K562 (cell line): ENCODE data around the gene CUL1.

Experiments used
- CREBBP ChIP-seq: IDR thresholded peaks from one replicate; pipeline ENCODE4 v1.6.1; 2012; ENCODE audit warnings: low read depth, mild to moderate bottlenecking, control low read depth, inconsistent platforms, low read length
- EZH2 ChIP-seq: IDR thresholded peaks from 2 replicates; pipeline ENCODE4 v1.6.1; 2012; ENCODE audit warnings: low read depth, mild to moderate bottlenecking, inconsistent platforms, low read length, borderline replicate concordance
- MBD2 ChIP-seq: sonication (generic); IDR thresholded peaks from 2 replicates; pipeline ENCODE4 v1.6.1; 2016; ENCODE audit warnings: low read depth, borderline replicate concordance
- POLR2B ChIP-seq: fragments of 450-650 bp; IDR thresholded peaks from 2 replicates; pipeline ENCODE4 v1.6.1; 2018; ENCODE audit warnings: low read depth; ENCODE audit not compliant: partially characterized antibody
- SP1 ChIP-seq: sonication (generic); formaldehyde crosslinking; IDR thresholded peaks from 2 replicates; pipeline ENCODE4 v1.8.1; 2022; ENCODE audit warnings: mild to moderate bottlenecking, missing genetic modification reagents
- SPI1 ChIP-seq: IDR thresholded peaks from 2 replicates; pipeline ENCODE4 v1.6.1; 2011; ENCODE audit warnings: low read depth, low read length, control low read depth, borderline replicate concordance
- TCF7L2 ChIP-seq: fragments of 150-350 bp; IDR thresholded peaks from 2 replicates; pipeline ENCODE4 v1.6.1; 2016; ENCODE audit warnings: low read depth, mild to moderate bottlenecking, low read length, moderate library complexity
- ZFP1 ChIP-seq: fragments of 450-650 bp; formaldehyde crosslinking; IDR thresholded peaks from 2 replicates; pipeline ENCODE4 v1.4.0; 2020; ENCODE audit warnings: mild to moderate bottlenecking, mixed read lengths
- TF ChIP-seq, protein P1 (sequence below): sonication (generic); formaldehyde crosslinking; IDR thresholded peaks from 2 replicates; pipeline ENCODE4 v1.8.0; 2022; ENCODE audit warnings: missing genetic modification reagents, mild to moderate bottlenecking, borderline replicate concordance
- TF ChIP-seq, protein P2 (sequence below), 3 experiments: IDR thresholded peaks in 2 of 3; conservative IDR thresholded peaks in 1 of 3; 2 replicates each; pipeline ENCODE4 v1.5.1; 2011 to 2012; ENCODE audit warnings: low read length in 3 of 3, mild to moderate bottlenecking in 3 of 3, control low read depth in 2 of 3, improper control_type of control experiment in 1 of 3, inconsistent platforms in 1 of 3, low read depth in 1 of 3, mixed read lengths in 1 of 3, moderate library complexity in 1 of 3; ENCODE audit not compliant: insufficient read depth in 2 of 3
- TF ChIP-seq, protein P3 (sequence below): conservative IDR thresholded peaks from 2 replicates; pipeline ENCODE4 v1.6.1; 2011; ENCODE audit warnings: low read depth, mild to moderate bottlenecking, low read length; ENCODE audit not compliant: control insufficient read depth
- TF ChIP-seq, protein P4 (sequence below), 3 experiments: fragments of 200-800 bp in 1 of 3; fragments of 250-450 bp in 1 of 3; fragments of 450-650 bp in 1 of 3; sonication (Bioruptor Pico) in 1 of 3; sonication (Bioruptor generic) in 1 of 3; formaldehyde crosslinking in 1 of 3; IDR thresholded peaks; 2 replicates each; pipeline versions ENCODE4 v1.6.1 to v1.8.0; 2016 to 2022; ENCODE audit warnings: mild to moderate bottlenecking in 2 of 3, missing genetic modification characterization in 2 of 3, missing compliant biosample characterization in 1 of 3, moderate library complexity in 1 of 3
- TF ChIP-seq, protein P5 (sequence below), 2 experiments: IDR thresholded peaks; 2 replicates each; pipeline ENCODE4 v1.6.1; 2011; ENCODE audit warnings: borderline replicate concordance in 1 of 2, control low read depth in 1 of 2, low read depth in 1 of 2, low read length in 1 of 2, mild to moderate bottlenecking in 1 of 2, mixed read lengths in 1 of 2, moderate library complexity in 1 of 2; ENCODE audit not compliant: insufficient read depth in 1 of 2, insufficient read length in 1 of 2, poor library complexity in 1 of 2, severe bottlenecking in 1 of 2; ENCODE audit errors: extremely low read depth in 1 of 2

DNA sequence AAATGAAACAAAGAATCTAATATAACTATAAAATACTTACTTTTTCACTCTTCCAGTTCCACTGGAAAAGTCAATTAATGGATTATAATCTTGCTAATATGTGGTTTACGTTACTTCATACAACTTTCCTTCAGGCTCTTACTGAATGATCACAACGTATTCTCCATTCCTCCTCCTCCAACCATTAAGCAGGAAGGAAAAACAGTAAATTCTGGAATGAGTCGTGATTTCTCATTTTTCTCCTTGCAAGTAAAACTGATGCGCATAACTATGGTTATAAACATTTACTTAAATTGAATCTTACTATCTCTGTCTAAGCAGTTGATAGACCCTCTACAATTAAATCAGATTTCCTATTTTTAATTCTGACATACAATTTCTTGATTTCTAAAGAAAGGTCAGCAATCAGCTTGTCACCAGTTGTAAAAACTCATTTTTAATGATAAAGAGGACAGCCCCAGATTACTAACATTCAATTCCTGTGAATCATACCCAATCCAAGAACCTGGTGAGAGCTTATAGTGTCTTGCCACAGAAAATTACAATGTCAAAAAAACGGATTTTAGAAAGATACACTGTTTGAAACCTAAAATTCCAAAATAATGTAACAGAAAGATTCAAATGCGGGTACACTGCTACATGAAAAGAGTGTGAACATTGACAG is 121.1 kb downstream of the CUL1 start:
- no peak for TF ChIP-seq EZH2
- no peak for TF ChIP-seq SPI1
- TF ChIP-seq MBD2, result no peak
- TF ChIP-seq, protein P1, sequence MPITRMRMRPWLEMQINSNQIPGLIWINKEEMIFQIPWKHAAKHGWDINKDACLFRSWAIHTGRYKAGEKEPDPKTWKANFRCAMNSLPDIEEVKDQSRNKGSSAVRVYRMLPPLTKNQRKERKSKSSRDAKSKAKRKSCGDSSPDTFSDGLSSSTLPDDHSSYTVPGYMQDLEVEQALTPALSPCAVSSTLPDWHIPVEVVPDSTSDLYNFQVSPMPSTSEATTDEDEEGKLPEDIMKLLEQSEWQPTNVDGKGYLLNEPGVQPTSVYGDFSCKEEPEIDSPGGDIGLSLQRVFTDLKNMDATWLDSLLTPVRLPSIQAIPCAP (CRISPR knock-in tag), result no peak
- TF ChIP-seq POLR2B, result no peak
- TF ChIP-seq, protein P2, sequence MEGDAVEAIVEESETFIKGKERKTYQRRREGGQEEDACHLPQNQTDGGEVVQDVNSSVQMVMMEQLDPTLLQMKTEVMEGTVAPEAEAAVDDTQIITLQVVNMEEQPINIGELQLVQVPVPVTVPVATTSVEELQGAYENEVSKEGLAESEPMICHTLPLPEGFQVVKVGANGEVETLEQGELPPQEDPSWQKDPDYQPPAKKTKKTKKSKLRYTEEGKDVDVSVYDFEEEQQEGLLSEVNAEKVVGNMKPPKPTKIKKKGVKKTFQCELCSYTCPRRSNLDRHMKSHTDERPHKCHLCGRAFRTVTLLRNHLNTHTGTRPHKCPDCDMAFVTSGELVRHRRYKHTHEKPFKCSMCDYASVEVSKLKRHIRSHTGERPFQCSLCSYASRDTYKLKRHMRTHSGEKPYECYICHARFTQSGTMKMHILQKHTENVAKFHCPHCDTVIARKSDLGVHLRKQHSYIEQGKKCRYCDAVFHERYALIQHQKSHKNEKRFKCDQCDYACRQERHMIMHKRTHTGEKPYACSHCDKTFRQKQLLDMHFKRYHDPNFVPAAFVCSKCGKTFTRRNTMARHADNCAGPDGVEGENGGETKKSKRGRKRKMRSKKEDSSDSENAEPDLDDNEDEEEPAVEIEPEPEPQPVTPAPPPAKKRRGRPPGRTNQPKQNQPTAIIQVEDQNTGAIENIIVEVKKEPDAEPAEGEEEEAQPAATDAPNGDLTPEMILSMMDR (IDR thresholded peaks at IDR 0.05 in 2 of 3, conservative IDR thresholded peaks at IDR 0.05 in 1 of 3; ENCODE audit: insufficient read depth in 2 of 3, low read depth in 1 of 3, low read length in 3 of 3), result no peak
- no peak for TF ChIP-seq SP1
- TF ChIP-seq, protein P3, sequence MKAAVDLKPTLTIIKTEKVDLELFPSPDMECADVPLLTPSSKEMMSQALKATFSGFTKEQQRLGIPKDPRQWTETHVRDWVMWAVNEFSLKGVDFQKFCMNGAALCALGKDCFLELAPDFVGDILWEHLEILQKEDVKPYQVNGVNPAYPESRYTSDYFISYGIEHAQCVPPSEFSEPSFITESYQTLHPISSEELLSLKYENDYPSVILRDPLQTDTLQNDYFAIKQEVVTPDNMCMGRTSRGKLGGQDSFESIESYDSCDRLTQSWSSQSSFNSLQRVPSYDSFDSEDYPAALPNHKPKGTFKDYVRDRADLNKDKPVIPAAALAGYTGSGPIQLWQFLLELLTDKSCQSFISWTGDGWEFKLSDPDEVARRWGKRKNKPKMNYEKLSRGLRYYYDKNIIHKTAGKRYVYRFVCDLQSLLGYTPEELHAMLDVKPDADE, result no peak
- TF ChIP-seq, protein P4, sequence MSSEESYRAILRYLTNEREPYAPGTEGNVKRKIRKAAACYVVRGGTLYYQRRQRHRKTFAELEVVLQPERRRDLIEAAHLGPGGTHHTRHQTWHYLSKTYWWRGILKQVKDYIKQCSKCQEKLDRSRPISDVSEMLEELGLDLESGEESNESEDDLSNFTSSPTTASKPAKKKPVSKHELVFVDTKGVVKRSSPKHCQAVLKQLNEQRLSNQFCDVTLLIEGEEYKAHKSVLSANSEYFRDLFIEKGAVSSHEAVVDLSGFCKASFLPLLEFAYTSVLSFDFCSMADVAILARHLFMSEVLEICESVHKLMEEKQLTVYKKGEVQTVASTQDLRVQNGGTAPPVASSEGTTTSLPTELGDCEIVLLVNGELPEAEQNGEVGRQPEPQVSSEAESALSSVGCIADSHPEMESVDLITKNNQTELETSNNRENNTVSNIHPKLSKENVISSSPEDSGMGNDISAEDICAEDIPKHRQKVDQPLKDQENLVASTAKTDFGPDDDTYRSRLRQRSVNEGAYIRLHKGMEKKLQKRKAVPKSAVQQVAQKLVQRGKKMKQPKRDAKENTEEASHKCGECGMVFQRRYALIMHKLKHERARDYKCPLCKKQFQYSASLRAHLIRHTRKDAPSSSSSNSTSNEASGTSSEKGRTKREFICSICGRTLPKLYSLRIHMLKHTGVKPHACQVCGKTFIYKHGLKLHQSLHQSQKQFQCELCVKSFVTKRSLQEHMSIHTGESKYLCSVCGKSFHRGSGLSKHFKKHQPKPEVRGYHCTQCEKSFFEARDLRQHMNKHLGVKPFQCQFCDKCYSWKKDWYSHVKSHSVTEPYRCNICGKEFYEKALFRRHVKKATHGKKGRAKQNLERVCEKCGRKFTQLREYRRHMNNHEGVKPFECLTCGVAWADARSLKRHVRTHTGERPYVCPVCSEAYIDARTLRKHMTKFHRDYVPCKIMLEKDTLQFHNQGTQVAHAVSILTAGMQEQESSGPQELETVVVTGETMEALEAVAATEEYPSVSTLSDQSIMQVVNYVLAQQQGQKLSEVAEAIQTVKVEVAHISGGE (CRISPR knock-in tag; IDR thresholded peaks at IDR 0.05), result no peak
- TF ChIP-seq ZFP1 (CRISPR knock-in tag), result no peak
- TF ChIP-seq TCF7L2, result no peak
- no peak for TF ChIP-seq CREBBP
- TF ChIP-seq, protein P5, sequence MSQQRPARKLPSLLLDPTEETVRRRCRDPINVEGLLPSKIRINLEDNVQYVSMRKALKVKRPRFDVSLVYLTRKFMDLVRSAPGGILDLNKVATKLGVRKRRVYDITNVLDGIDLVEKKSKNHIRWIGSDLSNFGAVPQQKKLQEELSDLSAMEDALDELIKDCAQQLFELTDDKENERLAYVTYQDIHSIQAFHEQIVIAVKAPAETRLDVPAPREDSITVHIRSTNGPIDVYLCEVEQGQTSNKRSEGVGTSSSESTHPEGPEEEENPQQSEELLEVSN (IDR thresholded peaks at IDR 0.05; ENCODE audit: borderline replicate concordance in 1 of 2, extremely low read depth in 1 of 2, insufficient read depth in 1 of 2, insufficient read length in 1 of 2, low read depth in 1 of 2, low read length in 1 of 2, poor library complexity in 1 of 2, severe bottlenecking in 1 of 2), result no peak
